BLaER1 treated with 17β-estradiol and CSF1 and Interleukin-3, amounts not matched to agents 10 nM and 100 nM (cell line): Measurements from ENCODE around the gene EIF3I.

Experiments used
- H3K27ac ChIP-seq, 11 experiments: shearing (Covaris generic); formaldehyde crosslinking; 2 replicates each; pipeline ENCODE4 v1.8.1; 2022
- H3K27me3 ChIP-seq, 11 experiments: shearing (Covaris generic); formaldehyde crosslinking; 2 replicates each; pipeline ENCODE4 v1.8.1; 2022
- H3K36me3 ChIP-seq, 11 experiments: shearing (Covaris generic); formaldehyde crosslinking; 2 replicates each; pipeline ENCODE4 v1.8.1; 2022
- H3K4me1 ChIP-seq, 10 experiments: shearing (Covaris generic); formaldehyde crosslinking; 2 replicates each; pipeline ENCODE4 v1.8.1; 2022
- H3K4me2 ChIP-seq, 11 experiments: shearing (Covaris generic); formaldehyde crosslinking; 2 replicates each; pipeline ENCODE4 v1.8.1; 2022
- H3K4me3 ChIP-seq, 10 experiments: shearing (Covaris generic); formaldehyde crosslinking; 2 replicates each; pipeline ENCODE4 v1.8.1; 2022
- H3K9ac ChIP-seq, 11 experiments: shearing (Covaris generic); formaldehyde crosslinking; 2 replicates each; pipeline ENCODE4 v1.8.1; 2022
- H3K9me3 ChIP-seq, 11 experiments: shearing (Covaris generic); formaldehyde crosslinking; replicated peaks in 1 of 11; 2 replicates each; pipeline ENCODE4 v1.8.1; 2022
- H4K20me1 ChIP-seq, 11 experiments: shearing (Covaris generic); formaldehyde crosslinking; 2 replicates each; pipeline ENCODE4 v1.8.1; 2022
- Cebpa-rat ChIP-seq, 11 experiments: shearing (Covaris generic); IDR thresholded peaks; 2 replicates each; pipeline ENCODE4 v1.8.1; 2022

EIF3I gene

DNA sequence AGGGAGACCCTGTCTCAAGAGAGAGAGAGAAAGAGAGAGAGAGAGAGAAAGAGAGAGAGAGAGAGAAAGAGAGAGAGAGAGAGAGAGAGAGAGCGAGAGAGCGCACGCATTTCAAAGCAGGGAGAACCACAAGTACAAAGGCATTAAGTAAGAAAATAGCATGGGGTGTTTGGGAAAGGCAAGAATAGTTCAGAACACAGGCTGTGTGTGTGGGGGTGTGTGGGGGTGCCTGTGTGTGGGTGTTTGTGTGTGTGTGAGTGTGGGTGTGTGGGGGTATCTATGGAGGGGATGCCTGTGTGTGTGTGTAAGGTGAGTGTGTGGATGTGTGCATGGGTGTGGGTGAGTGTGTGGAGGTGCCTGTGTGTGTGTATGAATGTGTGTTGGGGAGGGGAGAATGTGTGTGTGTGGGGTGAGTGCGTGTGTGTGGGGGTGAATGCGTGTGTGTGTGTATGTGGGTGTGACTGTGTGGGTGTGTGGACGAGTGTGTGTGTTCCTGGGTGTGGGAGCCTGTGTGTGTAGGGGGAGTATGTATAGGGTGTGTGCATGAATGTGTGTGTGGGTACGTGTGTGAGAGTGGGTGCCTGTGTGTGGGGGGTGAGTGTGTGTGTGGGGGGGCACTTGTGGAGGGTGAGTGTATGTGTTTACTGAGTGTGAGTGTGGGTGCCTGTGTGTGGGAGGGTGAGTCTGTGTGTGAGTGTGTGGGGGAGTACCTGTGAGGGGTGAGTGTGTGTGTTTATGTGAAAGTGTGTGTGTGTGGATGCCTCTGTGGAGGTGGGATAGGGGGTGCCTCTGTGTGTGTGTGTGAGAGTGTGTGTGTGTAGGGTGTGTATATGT is 50.6 kb downstream of the EIF3I start:
- peak overlapping the region in 9 of 11 experiments; percentile 50 to 89 (median 78); a peak in 14 of 22 replicates for H3K4me2 ChIP-seq

DNA sequence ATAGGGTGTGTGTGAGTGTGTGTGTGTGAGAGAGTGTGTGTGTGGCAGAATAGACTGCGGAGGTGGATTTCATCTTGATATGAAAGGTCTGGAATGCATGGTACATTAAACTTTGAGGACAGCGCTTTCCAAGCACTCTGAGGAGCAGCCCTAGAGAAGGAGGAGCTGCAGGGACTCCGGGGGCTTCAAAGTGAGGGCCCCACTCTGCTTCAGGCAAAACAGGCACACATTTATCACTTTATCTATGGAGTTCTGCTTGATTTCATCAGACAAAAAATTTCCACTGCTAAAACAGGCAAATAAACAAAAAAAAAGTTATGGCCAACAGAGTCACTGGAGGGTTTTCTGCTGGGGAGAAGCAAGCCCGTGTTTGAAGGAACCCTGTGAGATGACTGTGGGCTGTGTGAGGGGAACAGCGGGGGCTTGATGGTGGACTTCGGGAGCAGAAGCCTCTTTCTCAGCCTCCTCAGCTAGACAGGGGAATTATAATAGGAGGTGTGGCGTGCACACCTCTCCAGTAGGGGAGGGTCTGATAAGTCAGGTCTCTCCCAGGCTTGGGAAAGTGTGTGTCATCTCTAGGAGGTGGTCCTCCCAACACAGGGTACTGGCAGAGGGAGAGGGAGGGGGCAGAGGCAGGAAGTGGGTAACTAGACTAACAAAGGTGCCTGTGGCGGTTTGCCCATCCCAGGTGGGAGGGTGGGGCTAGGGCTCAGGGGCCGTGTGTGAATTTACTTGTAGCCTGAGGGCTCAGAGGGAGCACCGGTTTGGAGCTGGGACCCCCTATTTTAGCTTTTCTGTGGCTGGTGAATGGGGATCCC is 51.4 kb downstream of the EIF3I start:
- H3K4me1 ChIP-seq = peaks cover 0 to 33% (median 29%) of the 10 kb centered on the region in 10 experiments; a peak in 18 of 20 replicates
- peak overlapping the region in 6 of 11 experiments; percentile 17 to 64 (median 52); a peak in 9 of 22 replicates for H3K27ac ChIP-seq
- no peaks in the 10 kb centered on the region for H4K20me1 ChIP-seq
- no peaks in the 10 kb centered on the region for H3K27me3 ChIP-seq
- H3K4me2 ChIP-seq = peak overlapping the region; percentile 17 to 89 (median 72); a peak in 21 of 22 replicates
- H3K9me3 ChIP-seq = no peaks in the 10 kb centered on the region
- no peak for TF ChIP-seq Cebpa-rat (IDR thresholded peaks at IDR 0.05)
- peak overlapping the region in 7 of 11 experiments; percentile 9 to 51 (median 22); a peak in 10 of 22 replicates for H3K9ac ChIP-seq
- peaks cover 0 to 35% (median 0%) of the 10 kb centered on the region in 11 experiments; a peak in 6 of 22 replicates for H3K36me3 ChIP-seq
- H3K4me3 ChIP-seq = no peak overlapping the region

More for the DNA sequence above, 50.6 kb downstream of the EIF3I start:
- Histone ChIP-seq H3K4me1 (peaks cover 0 to 33% (median 29%) of the 10 kb centered on the region in 10 experiments; a peak in 18 of 20 replicates), H3K4me3 (no peak overlapping the region), H3K36me3 (peaks cover 0 to 27% (median 0%) of the 10 kb centered on the region in 11 experiments; a peak in 5 of 22 replicates), H3K9me3 (no peaks in the 10 kb centered on the region), H4K20me1 (no peaks in the 10 kb centered on the region), H3K27me3 (no peaks in the 10 kb centered on the region), H3K9ac (peak overlapping the region in 2 of 11 experiments; percentile 23 to 29; a peak in 3 of 22 replicates), H3K27ac (peak overlapping the region in 1 of 11 experiments; percentile 21; a peak in 2 of 22 replicates)
- no peak for TF ChIP-seq Cebpa-rat (IDR thresholded peaks at IDR 0.05)

DNA sequence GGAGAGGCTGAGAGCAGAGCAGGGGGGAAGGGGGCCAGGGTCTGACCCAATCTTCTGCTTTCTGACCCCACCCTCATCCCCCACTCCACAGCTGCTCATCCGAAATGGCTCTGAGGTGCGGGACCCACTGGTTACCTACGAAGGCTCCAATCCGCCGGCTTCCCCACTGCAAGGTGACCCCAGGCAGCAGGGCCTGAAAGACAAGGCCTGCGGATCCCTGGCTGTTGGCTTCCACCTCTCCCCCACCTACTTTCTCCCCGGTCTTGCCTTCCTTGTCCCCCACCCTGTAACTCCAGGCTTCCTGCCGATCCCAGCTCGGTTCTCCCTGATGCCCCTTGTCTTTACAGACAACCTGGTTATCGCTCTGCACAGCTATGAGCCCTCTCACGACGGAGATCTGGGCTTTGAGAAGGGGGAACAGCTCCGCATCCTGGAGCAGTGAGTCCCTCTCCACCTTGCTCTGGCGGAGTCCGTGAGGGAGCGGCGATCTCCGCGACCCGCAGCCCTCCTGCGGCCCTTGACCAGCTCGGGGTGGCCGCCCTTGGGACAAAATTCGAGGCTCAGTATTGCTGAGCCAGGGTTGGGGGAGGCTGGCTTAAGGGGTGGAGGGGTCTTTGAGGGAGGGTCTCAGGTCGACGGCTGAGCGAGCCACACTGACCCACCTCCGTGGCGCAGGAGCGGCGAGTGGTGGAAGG is 52.6 kb downstream of the EIF3I start:
- TF ChIP-seq Cebpa-rat (IDR thresholded peaks at IDR 0.05) = no peak
- H4K20me1 ChIP-seq = no peaks in the 10 kb centered on the region
- H3K4me1 ChIP-seq = peaks cover 0 to 33% (median 29%) of the 10 kb centered on the region in 10 experiments; a peak in 18 of 20 replicates
- H3K4me3 ChIP-seq = no peak overlapping the region
- H3K9me3 ChIP-seq = 0 out of 22 replicates have a peak, but pooled peaks cover 0 to 4% (median 0%) of the 10 kb centered on the region in 11 experiments
- no peaks in the 10 kb centered on the region for H3K27me3 ChIP-seq
- peak overlapping the region in 9 of 11 experiments; percentile 50 to 89 (median 78); a peak in 15 of 22 replicates for H3K4me2 ChIP-seq
- peak overlapping the region in 5 of 11 experiments; percentile 17 to 64 (median 55); a peak in 7 of 22 replicates for H3K27ac ChIP-seq
- peaks cover 0 to 46% (median 9%) of the 10 kb centered on the region in 11 experiments; a peak in 13 of 22 replicates for H3K36me3 ChIP-seq
- H3K9ac ChIP-seq = peak overlapping the region in 2 of 11 experiments; percentile 22 to 29; a peak in 2 of 22 replicates

DNA sequence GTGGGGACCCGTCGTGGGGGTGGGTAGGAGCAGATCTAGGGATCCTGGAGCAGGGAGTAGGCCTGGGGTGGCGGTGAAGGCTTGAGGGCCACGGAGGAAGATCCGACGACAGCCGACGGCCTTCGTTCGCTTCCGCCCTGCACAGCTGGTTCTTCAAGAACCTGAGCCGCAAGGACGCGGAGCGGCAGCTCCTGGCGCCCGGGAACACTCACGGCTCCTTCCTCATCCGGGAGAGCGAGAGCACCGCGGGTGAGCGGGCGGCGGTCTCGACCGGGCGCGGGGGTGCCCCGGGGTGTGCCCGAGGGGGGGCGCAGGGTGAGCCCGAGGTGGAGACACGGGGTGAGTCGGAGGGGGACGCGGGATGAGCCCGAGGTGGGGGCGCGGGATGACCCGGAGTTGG is 53.2 kb downstream of the EIF3I start:
- Histone ChIP-seq H3K4me3 (no peak overlapping the region), H3K9ac (no peak overlapping the region), H3K36me3 (peaks cover 0 to 52% (median 16%) of the 10 kb centered on the region in 11 experiments; a peak in 13 of 22 replicates), H4K20me1 (no peaks in the 10 kb centered on the region), H3K27ac (no peak overlapping the region), H3K4me1 (peaks cover 0 to 33% (median 29%) of the 10 kb centered on the region in 10 experiments; a peak in 18 of 20 replicates), H3K9me3 (0 out of 22 replicates have a peak, but pooled peaks cover 0 to 5% (median 0%) of the 10 kb centered on the region in 11 experiments), H3K4me2 (no peak overlapping the region), H3K27me3 (no peaks in the 10 kb centered on the region)
- TF ChIP-seq Cebpa-rat (IDR thresholded peaks at IDR 0.05) = no peak

DNA sequence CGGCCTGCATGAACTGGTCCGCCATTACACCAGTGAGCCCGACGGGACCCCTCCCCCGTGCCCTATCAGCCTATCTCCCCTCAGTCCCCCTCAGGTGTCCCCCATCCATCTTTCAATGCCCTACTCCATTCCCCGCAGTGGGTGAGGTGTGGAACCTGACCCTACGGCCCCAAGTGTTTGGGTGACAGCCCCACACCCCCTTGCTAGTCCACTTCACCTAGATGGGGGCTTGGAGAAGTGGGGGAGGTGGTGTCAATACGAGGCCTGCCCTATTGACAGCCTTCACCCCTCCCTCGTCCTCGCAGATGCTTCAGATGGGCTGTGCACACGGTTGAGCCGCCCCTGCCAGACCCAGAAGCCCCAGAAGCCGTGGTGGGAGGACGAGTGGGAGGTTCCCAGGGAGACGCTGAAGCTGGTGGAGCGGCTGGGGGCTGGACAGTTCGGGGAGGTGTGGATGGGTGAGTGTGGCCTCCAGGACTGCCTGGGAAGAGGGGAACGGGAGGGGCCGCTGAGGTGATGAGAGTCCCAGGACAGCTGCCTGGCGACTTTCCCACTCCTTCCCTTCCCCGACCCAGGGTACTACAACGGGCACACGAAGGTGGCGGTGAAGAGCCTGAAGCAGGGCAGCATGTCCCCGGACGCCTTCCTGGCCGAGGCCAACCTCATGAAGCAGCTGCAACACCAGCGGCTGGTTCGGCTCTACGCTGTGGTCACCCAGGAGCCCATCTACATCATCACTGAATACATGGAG is 54.0 kb downstream of the EIF3I start:
- no peak overlapping the region for H3K27ac ChIP-seq
- no peak overlapping the region for H3K4me3 ChIP-seq
- H3K9ac ChIP-seq = no peak overlapping the region
- no peak overlapping the region for H3K4me2 ChIP-seq
- H3K4me1 ChIP-seq = peaks cover 0 to 33% (median 29%) of the 10 kb centered on the region in 10 experiments; a peak in 18 of 20 replicates
- TF ChIP-seq Cebpa-rat (IDR thresholded peaks at IDR 0.05) = no peak
- H3K27me3 ChIP-seq = no peaks in the 10 kb centered on the region
- H3K36me3 ChIP-seq = peaks cover 0 to 59% (median 18%) of the 10 kb centered on the region in 11 experiments; a peak in 13 of 22 replicates
- no peaks in the 10 kb centered on the region for H4K20me1 ChIP-seq
- 0 out of 22 replicates have a peak, but pooled peaks cover 0 to 5% (median 0%) of the 10 kb centered on the region in 11 experiments for H3K9me3 ChIP-seq
